ENCODE data around the gene SLC6A3.
A peak's percentile ranks its signal among the peaks of the same experiment; 100 is the strongest.
"Not testable (repeated sequence)": the region's sequence is repeated elsewhere in the genome, so short reads cannot be mapped to it uniquely, and the experiment has no call there.

The SLC6A3 gene

GRCh38 chr5:1362242-1363015 is 82.8 kb downstream of the SLC6A3 start:
- no peak for DNase-seq

DNA sequence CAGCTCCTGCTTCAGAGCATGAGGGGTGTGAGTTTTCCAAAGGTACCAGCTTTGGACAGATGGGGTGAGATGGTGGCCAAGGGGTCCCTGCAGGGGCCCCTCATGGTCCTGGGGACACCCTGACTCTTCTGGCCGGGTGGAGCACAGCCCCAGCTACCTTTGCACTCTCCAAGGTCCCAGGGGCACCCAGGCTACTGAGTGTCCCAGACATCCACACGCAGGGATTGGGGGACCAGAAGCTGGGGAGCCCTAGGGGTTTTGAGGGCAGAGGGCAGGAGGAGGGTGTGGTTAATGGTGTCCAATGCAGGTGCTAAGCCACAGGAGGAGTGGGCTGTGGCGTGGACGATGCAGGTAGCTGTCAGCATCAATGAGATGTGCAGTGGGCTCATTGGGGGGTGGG is 84.4 kb downstream of the SLC6A3 start:
- DNase-seq: no peak

GRCh38 chr5:1360367-1360766 is 84.9 kb downstream of the SLC6A3 start:
- not testable (repeated sequence) for DNase-seq

GRCh38 chr5:1359713-1360112 is 85.5 kb downstream of the SLC6A3 start:
- DNase-seq: no peak

DNA sequence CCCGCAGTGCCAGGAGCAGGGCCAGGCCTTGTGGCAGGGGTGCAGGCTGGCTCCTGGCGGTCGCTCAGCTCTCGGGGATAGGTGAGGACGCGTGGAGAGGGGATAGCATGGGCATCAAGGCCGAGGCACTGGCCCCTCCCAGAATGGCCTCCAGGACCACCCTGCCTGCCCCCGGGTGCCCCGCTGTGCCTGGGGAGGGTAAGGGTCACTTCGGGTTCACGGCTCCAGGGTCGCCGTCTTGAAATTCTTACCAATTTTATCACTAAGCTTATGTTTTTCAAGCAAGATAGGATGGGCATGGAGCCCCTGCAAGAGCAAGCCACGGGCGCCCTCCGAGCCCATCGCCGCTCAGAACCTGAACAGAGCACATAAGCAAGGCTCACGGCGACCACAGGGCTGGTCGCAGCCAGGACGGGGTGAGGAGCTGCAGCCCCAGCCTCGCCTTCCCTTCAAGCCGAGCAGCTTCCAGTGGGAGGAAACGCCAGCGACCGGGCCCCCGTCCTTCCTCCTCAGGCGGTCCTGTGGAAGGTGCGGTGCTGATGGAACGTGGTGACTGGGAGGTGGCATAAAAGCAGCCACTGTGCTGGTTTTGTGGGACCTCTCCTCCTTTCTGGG is 86.1 kb downstream of the SLC6A3 start:
- no peak for DNase-seq

DNA sequence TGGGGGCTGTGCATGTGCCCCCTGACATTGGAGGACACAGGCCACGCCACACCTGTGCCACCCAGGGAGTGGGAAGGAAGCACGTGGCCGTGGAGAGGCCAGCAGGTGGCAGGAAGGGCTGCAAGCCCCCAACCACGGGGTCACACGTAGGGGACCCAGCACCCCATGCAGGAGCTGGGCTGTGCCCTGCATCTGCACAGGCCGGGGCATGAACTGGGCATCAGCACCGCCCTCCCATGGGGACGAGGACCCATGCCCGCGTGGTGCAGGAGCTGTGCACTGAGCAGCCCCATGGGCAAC is 86.6 kb downstream of the SLC6A3 start:
- no peak for DNase-seq

- DNase-seq: no peak
These were observed 87.1 kb downstream of the SLC6A3 start for GRCh38 chr5:1357946-1358725.

GRCh38 chr5:1356873-1357787 is 88.1 kb downstream of the SLC6A3 start:
- DNase-seq: no peak

- no peak for DNase-seq
These were observed 90.7 kb downstream of the SLC6A3 start for GRCh38 chr5:1354576-1354975.

DNA sequence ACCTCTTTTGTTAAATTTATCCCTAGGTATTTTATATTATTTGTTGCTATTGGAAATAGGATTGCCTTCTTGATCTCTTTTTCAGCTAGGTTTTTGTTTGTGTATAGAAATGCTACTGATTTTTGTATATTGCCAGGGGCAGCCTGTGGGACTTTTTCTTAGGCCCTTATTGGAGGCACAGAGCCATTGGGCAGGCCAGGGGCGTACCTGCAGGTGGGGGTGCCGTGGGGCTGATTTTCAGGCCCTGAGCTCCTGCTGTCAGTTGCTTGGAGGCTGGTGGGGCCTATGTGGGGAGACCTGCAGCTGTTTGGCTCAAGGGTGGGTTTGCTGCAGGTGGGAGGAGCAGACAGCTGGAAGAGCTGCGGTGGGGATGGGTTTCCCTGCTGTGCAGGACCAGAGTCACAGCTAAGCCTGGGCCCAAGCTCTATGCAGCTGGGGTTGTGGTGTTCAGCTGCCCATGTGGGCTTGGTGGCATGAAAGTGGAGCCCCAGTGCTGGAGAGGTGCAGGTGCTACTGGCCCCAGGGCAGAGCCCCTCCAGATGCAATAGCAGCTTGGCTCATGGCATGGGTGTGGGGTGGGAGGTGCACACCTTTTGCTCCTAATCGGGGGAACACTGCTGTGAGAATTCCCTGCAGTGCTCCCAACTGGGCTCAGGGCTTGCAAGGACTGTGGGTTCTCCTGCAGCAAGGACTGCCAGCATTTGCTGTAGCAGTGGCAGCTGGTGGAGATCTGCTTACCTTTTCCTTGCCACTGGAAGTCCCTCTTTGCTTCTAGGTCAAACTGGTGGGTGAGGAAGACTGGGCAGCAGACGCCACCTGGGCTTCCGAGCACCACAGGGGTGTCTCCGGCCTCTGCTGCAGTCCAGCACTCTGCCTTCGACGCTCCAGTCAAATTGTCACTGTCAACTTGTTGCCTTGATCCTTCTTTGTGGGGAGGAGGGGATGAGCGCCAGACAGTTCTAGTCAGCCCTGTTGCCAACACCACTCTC is 92.7 kb downstream of the SLC6A3 start:
- DNase-seq: no peak

DNA sequence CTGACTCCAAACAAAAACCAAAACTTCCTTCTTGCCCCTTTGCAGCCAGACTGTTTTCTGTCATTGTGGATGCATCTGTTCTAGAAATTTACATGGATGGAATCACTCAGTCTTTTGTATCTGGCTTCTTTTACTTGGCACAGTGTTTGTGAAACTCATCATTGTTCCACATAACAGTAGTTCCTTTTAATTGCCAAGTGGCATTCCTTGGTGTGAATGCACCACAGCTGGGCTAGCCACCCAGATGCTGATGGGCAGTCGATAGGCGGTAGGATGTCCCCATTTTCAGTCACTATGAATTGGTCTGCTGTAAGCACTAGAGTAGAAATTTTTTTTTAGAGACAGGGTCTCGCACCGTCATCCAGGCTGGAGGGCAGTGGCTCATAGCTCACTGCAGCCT is 94.1 kb downstream of the SLC6A3 start:
- no peak for DNase-seq

DNA sequence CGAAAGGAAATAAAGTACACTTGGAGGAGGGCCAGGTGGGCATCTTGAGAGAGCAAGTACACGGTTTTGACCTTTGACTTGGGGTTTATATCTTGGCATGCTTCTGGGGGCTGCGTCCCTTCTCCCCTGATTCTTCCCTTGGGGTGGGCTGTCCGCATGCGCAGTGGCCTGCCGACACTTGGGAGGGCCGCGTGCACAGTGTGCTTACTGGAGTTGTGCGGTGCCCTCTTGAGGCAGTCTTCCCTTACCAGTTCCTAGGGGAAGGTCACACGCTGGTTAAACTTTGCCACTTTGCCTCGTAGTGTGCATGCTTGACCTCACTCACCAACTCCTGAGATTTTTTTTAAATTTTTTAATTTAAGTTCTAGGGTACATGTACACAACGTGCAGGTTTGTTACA is 96.0 kb downstream of the SLC6A3 start:
- DNase-seq: no peak

DNA sequence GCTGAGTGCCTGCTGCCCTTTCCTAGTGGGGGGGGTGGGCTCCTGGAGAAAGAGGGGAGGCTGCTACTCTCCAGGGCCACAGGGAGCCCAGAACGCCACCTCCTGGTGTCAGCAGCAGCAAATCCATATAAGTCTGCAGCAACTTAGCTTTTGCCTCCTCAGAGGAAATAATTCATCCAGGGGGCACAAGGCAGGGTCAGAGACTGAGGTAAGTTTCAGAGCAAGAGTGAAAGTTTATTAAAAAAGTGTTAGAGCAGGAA is 96.3 kb downstream of the SLC6A3 start:
- DNase-seq: no peak

- no peak for DNase-seq
These were observed 97.7 kb downstream of the SLC6A3 start for GRCh38 chr5:1347571-1347970.

- no peak for DNase-seq
These were observed 98.4 kb downstream of the SLC6A3 start for GRCh38 chr5:1346627-1347440.

- no peak for DNase-seq
These were observed 99.2 kb downstream of the SLC6A3 start for GRCh38 chr5:1345876-1346626.

DNA sequence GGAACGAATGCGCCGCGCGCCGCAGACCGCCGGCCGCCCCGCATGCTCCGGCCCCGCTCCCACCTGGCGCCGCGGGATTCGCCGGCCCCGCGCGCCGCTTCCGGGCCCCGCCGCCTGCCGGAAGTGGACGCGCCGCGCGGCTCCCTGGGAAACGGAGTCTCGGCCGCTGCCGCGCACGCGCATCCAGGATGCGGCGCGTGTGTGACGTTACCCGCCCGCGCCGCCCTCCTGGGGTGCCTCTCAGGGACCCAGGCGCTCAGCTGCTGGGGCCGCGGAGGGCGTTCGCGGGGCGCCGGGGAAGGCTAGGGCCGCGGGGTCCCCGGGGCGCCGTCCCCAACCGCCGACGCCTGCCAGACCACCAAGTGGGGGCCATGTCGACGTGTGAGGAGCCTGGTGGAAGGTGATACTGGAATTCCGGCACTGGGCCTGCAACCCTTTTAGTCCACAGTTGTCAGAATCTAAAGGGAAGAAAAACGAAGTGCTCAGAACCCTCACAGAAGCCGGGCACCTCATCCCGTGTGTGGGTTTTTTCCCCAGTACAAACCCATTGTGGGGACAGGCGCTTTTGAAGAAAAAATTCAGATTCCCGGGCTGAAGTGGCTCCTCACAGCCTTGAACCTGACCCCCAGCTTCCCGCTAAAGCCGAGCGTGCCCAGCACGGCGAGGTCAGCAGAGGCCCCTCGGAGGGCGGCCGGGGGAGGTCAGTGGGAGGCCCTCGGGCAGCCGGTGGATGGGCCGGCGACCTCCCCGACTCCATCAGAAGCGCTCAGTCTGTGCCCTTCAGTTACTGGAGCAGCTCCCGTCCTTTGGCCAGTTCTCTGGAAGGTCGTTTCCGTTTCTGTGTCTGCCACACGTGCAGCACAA is 100.0 kb downstream of the SLC6A3 start, which contains the start of gene CLPTM1L:
Gene CLPTM1L, minus strand, starts transcription at position 125 of the 864 bp plus-strand sequence. CDS start 258 bp downstream, outside the sequence.
- DNase-seq: peak; percentile 95

DNA sequence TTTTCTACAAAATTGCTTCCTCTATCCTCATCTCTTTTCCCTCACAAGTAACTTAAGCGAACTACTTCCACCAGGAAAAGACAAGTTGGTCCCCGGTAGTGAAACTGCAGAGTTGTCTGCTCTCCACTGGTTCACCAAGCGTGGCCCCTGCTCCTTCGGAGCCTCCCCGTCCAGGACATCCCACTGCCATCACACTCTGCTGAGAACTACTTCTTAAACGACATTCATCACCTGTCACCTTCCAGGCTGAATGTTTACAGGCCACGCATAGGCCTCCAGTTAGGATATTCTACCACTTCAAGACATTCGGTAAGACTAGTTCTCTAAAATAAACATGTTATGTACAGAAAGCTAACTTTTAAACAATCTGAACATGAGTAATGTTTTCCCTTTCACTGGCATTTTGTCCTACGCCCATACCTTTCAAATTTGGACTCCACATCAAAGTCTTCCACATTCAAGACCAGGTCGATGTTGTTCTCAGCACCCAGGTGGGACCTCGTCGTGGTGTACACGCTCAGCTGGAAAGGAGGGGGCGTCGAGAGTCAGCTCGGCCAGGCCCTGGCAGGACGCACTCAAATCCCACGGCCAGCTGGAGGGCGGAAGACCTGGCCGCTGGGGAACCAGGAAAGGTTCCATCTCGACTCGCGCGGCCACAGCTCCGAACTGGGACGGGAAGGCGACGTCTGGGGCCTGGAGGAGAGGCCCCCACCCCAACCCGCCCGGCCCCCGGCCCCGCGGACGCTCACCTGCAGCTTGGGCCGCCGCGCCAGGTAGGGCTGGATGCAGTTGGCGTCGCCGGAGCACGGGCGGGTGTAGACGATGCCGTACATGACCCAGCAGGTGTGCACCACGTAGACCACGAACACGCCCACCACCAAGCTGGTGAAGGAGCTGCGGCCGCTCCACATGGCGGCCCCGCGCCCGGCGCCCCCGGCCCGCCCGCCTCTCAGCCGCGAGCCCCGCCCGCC is 101.0 kb downstream of the SLC6A3 start:
- no peak for DNase-seq
